Progenitor cell of endocrine pancreas (in vitro differentiated cells): ENCODE data around the gene SMAD6. TPM values are rescaled to one million over a fixed set of nuclear protein-coding genes. Genes with fewer than 3 reads are reported as not detected.

Source experiments
- DNase-seq: peaks from one replicate; pipeline ENCODE4 v3.0.0; 2021; ENCODE audit warnings: low spot score; ENCODE audit not compliant: unreplicated experiment
- H3K27ac Mint-ChIP-seq: 2 replicates; pipeline ENCODE4 v1.8.0; 2021; ENCODE audit warnings: mild to moderate bottlenecking, moderate library complexity, mixed read lengths
- H3K27me3 Mint-ChIP-seq: 2 replicates; pipeline ENCODE4 v1.8.0; 2021; ENCODE audit warnings: mixed read lengths
- H3K36me3 Mint-ChIP-seq: 2 replicates; pipeline ENCODE4 v1.8.0; 2022; ENCODE audit warnings: mixed read lengths; ENCODE audit not compliant: insufficient read depth
- H3K4me1 Mint-ChIP-seq: 2 replicates; pipeline ENCODE4 v1.8.0; 2021; ENCODE audit warnings: low read depth, mixed read lengths
- H3K4me3 Mint-ChIP-seq: 2 replicates; pipeline ENCODE4 v1.8.0; 2021; ENCODE audit warnings: low read depth, mild to moderate bottlenecking, moderate library complexity, mixed read lengths
- H3K9me3 Mint-ChIP-seq: 2 replicates; pipeline ENCODE4 v1.8.0; 2021; ENCODE audit warnings: low read depth, mixed read lengths
- total RNA-seq: library from RNA; stranded (reverse); gene quantifications from 2 replicates; pipeline ENCODE4 v1.2.1, GENCODE V29; 2021
- TF ChIP-seq, protein P1 (sequence below): fragments of 200-600 bp; sonication (generic); IDR thresholded peaks from one replicate; pipeline ENCODE4 v1.5.0; 2021; ENCODE audit warnings: antibody characterized with exemption, mild to moderate bottlenecking; ENCODE audit not compliant: unreplicated experiment

Gene SMAD6
- total RNA-seq, 1 donor from 2014 or later = 38.9 TPM

DNA sequence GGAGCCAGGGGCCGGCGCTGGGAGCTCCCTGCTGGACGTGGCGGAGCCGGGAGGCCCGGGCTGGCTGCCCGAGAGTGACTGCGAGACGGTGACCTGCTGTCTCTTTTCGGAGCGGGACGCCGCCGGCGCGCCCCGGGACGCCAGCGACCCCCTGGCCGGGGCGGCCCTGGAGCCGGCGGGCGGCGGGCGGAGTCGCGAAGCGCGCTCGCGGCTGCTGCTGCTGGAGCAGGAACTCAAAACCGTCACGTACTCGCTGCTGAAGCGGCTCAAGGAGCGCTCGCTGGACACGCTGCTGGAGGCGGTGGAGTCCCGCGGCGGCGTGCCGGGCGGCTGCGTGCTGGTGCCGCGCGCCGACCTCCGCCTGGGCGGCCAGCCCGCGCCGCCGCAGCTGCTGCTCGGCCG, 1.5 kb downstream of the SMAD6 start:
- no peaks in the 10 kb centered on the region for H3K9me3 Mint-ChIP-seq
- H3K4me1 Mint-ChIP-seq = peaks cover 39% of the 10 kb centered on the region
- TF ChIP-seq, protein P1, sequence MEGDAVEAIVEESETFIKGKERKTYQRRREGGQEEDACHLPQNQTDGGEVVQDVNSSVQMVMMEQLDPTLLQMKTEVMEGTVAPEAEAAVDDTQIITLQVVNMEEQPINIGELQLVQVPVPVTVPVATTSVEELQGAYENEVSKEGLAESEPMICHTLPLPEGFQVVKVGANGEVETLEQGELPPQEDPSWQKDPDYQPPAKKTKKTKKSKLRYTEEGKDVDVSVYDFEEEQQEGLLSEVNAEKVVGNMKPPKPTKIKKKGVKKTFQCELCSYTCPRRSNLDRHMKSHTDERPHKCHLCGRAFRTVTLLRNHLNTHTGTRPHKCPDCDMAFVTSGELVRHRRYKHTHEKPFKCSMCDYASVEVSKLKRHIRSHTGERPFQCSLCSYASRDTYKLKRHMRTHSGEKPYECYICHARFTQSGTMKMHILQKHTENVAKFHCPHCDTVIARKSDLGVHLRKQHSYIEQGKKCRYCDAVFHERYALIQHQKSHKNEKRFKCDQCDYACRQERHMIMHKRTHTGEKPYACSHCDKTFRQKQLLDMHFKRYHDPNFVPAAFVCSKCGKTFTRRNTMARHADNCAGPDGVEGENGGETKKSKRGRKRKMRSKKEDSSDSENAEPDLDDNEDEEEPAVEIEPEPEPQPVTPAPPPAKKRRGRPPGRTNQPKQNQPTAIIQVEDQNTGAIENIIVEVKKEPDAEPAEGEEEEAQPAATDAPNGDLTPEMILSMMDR = no peak
- no peaks in the 10 kb centered on the region for H3K27me3 Mint-ChIP-seq
- peaks cover 11% of the 10 kb centered on the region for H3K36me3 Mint-ChIP-seq
- no peak overlapping the region for H3K27ac Mint-ChIP-seq
- no peak for DNase-seq
- no peak overlapping the region for H3K4me3 Mint-ChIP-seq

- Mint-ChIP-seq H3K4me1 (peaks cover 44% of the 10 kb centered on the region), H3K9me3 (no peaks in the 10 kb centered on the region), H3K36me3 (peaks cover 12% of the 10 kb centered on the region), H3K4me3 (peak overlapping the region; percentile 93), H3K27ac (peak overlapping the region; percentile 91), H3K27me3 (no peaks in the 10 kb centered on the region)
- DNase-seq = no peak
- TF ChIP-seq, protein P1 = no peak
Measured at GRCh38 chr15:66704019-66704802, 2.2 kb downstream of the SMAD6 start.

GRCh38 chr15:66704803-66705153, 2.7 kb downstream of the SMAD6 start:
- DNase-seq = no peak
- H3K4me1 Mint-ChIP-seq = peaks cover 44% of the 10 kb centered on the region
- H3K9me3 Mint-ChIP-seq = no peaks in the 10 kb centered on the region
- peaks cover 12% of the 10 kb centered on the region for H3K36me3 Mint-ChIP-seq
- TF ChIP-seq, protein P1 = no peak
- no peaks in the 10 kb centered on the region for H3K27me3 Mint-ChIP-seq
- H3K27ac Mint-ChIP-seq = peak overlapping the region; percentile 91
- peak overlapping the region; percentile 93 for H3K4me3 Mint-ChIP-seq

GRCh38 chr15:66705277-66706146, 3.5 kb downstream of the SMAD6 start:
- no peaks in the 10 kb centered on the region for H3K27me3 Mint-ChIP-seq
- peak overlapping the region; percentile 93 for H3K4me3 Mint-ChIP-seq
- TF ChIP-seq, protein P1 = no peak
- H3K27ac Mint-ChIP-seq = peak overlapping the region; percentile 91
- peaks cover 12% of the 10 kb centered on the region for H3K36me3 Mint-ChIP-seq
- no peak for DNase-seq
- peaks cover 42% of the 10 kb centered on the region for H3K4me1 Mint-ChIP-seq
- H3K9me3 Mint-ChIP-seq = no peaks in the 10 kb centered on the region

DNA sequence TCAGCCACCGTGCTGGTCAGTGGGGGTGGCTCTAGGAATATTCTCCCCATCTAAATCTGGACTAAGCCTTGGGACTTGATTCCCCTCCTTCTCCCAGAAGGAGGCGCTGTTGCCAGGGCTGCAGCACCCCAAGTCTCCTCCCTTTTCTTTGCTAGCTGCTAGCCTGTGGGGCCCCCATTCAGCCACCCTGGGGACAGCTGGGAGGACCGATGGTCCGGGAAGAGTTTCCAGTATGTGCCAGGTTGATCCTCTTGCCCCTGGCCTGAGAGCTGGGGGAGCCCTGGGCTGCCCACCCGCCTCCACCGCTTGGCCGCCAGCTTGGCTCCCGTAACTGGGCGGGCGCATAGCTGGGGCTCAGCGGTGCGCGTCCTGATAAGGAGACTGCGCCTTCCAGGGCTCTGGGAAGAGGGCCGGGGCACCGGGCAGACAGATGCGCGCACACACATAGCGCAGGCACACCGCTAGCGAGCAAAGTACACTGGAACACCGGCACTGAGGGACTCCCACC, 4.2 kb downstream of the SMAD6 start:
- Mint-ChIP-seq H3K27ac (peak overlapping the region; percentile 56), H3K4me1 (peaks cover 42% of the 10 kb centered on the region), H3K4me3 (peak overlapping the region; percentile 93), H3K27me3 (no peaks in the 10 kb centered on the region), H3K36me3 (peaks cover 12% of the 10 kb centered on the region), H3K9me3 (no peaks in the 10 kb centered on the region)
- TF ChIP-seq, protein P1 = peak; percentile 57
- DNase-seq = no peak
